IMR-90 (cell line): ENCODE results near the gene PNKD. TPM values are rescaled to one million over a fixed set of nuclear protein-coding genes. Genes with fewer than 3 reads are reported as not detected.

Source experiments
- ATAC-seq: fragments of 200-7000 bp; cut with Tn5 transposase; 2 replicates; pipeline ENCODE4 v1.9.1; 2020; ENCODE audit warnings: low read depth, mild to moderate bottlenecking, moderate library complexity
- BruUV-seq: library from RNA; stranded (reverse); fragments of 400-500 nt; replicated peaks from 2 replicates; lab custom pipeline; 2021; lab: Mats Ljungman, UMichigan
- CTCF ChIA-PET: fragments of 300-600 bp; formaldehyde crosslinking; extraction: SDS; loops from one replicate; lab custom pipeline; 2021; ENCODE audit warnings: antibody characterized with exemption; lab: Yijun Ruan, JAX
- POLR2A ChIA-PET: fragments of 300-600 bp; sonication (Branson Sonifier 250); formaldehyde crosslinking; loops from one replicate; lab custom pipeline; 2022; ENCODE audit warnings: antibody characterized with exemption; ENCODE audit not compliant: unreplicated experiment; lab: Charles Lee
- DNase-seq: peaks from one replicate; pipeline ENCODE4 v3.0.0; 2013
- H2AFZ ChIP-seq: replicated peaks from 2 replicates; pipeline ENCODE3; 2013; ENCODE audit warnings: low read length, mild to moderate bottlenecking; ENCODE audit not compliant: poor library complexity
- H2AK5ac ChIP-seq: 2 replicates; pipeline ENCODE4 v1.6.1; 2013; ENCODE audit warnings: low read depth, low read length, inconsistent platforms
- H2AK9ac ChIP-seq: replicated peaks from 2 replicates; pipeline ENCODE3; 2013; ENCODE audit warnings: mild to moderate bottlenecking, low read depth, low read length, moderate library complexity; ENCODE audit not compliant: poor library complexity
- H2BK120ac ChIP-seq: 2 replicates; pipeline ENCODE4 v1.6.1; 2013; ENCODE audit warnings: low read depth, low read length, inconsistent platforms
- H2BK15ac ChIP-seq: 3 replicates; pipeline ENCODE4 v1.6.1; 2013; ENCODE audit warnings: low read depth, low read length, inconsistent platforms
- H2BK20ac ChIP-seq: 2 replicates; pipeline ENCODE4 v1.6.1; 2013; ENCODE audit warnings: low read depth, mild to moderate bottlenecking, inconsistent platforms, low read length, moderate library complexity
- H2BK5ac ChIP-seq: 2 replicates; pipeline ENCODE4 v1.6.1; 2013; ENCODE audit warnings: mild to moderate bottlenecking, low read depth, low read length, inconsistent platforms; ENCODE audit not compliant: poor library complexity, severe bottlenecking
- H3K14ac ChIP-seq: replicated peaks from 2 replicates; pipeline ENCODE4 v1.6.1; 2013; ENCODE audit warnings: low read depth, low read length, inconsistent platforms
- H3K18ac ChIP-seq: 2 replicates; pipeline ENCODE4 v1.6.1; 2013; ENCODE audit warnings: low read depth, low read length, control low read depth
- H3K23ac ChIP-seq: 2 replicates; pipeline ENCODE4 v1.6.1; 2013; ENCODE audit warnings: low read depth, low read length, inconsistent platforms
- H3K27ac ChIP-seq: 2 replicates; pipeline ENCODE4 v1.5.1; 2013; ENCODE audit warnings: mild to moderate bottlenecking, control low read depth, low read length; ENCODE audit not compliant: insufficient read depth
- H3K27me3 ChIP-seq: 2 replicates; pipeline ENCODE4 v1.6.1; 2013; ENCODE audit warnings: low read length; ENCODE audit not compliant: control insufficient read depth, insufficient read depth
- H3K36me3 ChIP-seq: 2 replicates; pipeline ENCODE4 v1.6.1; 2013; ENCODE audit warnings: low read length, mixed read lengths; ENCODE audit not compliant: control insufficient read depth, insufficient read depth
- H3K4ac ChIP-seq: 2 replicates; pipeline ENCODE4 v1.6.1; 2013; ENCODE audit warnings: low read depth, low read length, inconsistent platforms
- H3K4me1 ChIP-seq: 2 replicates; pipeline ENCODE4 v1.6.1; 2013; ENCODE audit warnings: low read length, mixed read lengths; ENCODE audit not compliant: control insufficient read depth, insufficient read depth
- H3K4me2 ChIP-seq: 2 replicates; pipeline ENCODE4 v1.6.1; 2013; ENCODE audit warnings: low read depth, mild to moderate bottlenecking, control low read depth, low read length, moderate library complexity
- H3K4me3 ChIP-seq: 2 replicates; pipeline ENCODE4 v1.5.1; 2013; ENCODE audit warnings: low read depth, mild to moderate bottlenecking, control low read depth, low read length, moderate library complexity; ENCODE audit not compliant: insufficient read depth
- H3K56ac ChIP-seq: 2 replicates; pipeline ENCODE4 v1.6.1; 2013; ENCODE audit warnings: low read length, inconsistent platforms; ENCODE audit not compliant: insufficient read depth; ENCODE audit errors: extremely low read depth
- H3K79me1 ChIP-seq, 2 experiments: 2 replicates each; pipeline ENCODE4 v1.6.1; 2013; ENCODE audit warnings: low read length in 2 of 2, inconsistent platforms in 1 of 2, low read depth in 1 of 2
- H3K9ac ChIP-seq: 2 replicates; pipeline ENCODE4 v1.6.1; 2013; ENCODE audit warnings: low read depth, low read length, control low read depth
- H3K9me1 ChIP-seq: 2 replicates; pipeline ENCODE4 v1.6.1; 2013; ENCODE audit warnings: low read length, inconsistent platforms; ENCODE audit not compliant: insufficient read depth
- H3K9me3 ChIP-seq: 2 replicates; pipeline ENCODE4 v1.6.1; 2013; ENCODE audit warnings: low read length; ENCODE audit not compliant: control insufficient read depth, insufficient read depth
- H4K20me1 ChIP-seq: 2 replicates; pipeline ENCODE4 v1.6.1; 2013; ENCODE audit warnings: low read length, inconsistent platforms; ENCODE audit not compliant: insufficient read depth
- H4K5ac ChIP-seq: 2 replicates; pipeline ENCODE4 v1.6.1; 2013; ENCODE audit warnings: mild to moderate bottlenecking, low read depth, low read length, control low read depth
- H4K8ac ChIP-seq, 2 experiments: 2 replicates each; pipeline ENCODE4 v1.6.1; 2013; ENCODE audit warnings: low read depth in 2 of 2, low read length in 2 of 2, control low read depth in 1 of 2, inconsistent platforms in 1 of 2
- H4K91ac ChIP-seq: 2 replicates; pipeline ENCODE4 v1.6.1; 2013; ENCODE audit warnings: low read depth, low read length, inconsistent platforms; ENCODE audit not compliant: insufficient read depth
- BHLHE40 ChIP-seq: fragments of 150-350 bp; IDR thresholded peaks from 2 replicates; pipeline ENCODE4 v1.6.1; 2016; ENCODE audit warnings: mild to moderate bottlenecking, low read depth, low read length
- CTCF ChIP-seq: conservative IDR thresholded peaks from 2 replicates; pipeline ENCODE4 v1.5.1; 2012; ENCODE audit warnings: mild to moderate bottlenecking, low read depth, low read length, improper control_type of control experiment
- FOS ChIP-seq: fragments of 150-350 bp; IDR thresholded peaks from 2 replicates; pipeline ENCODE4 v1.6.1; 2016; ENCODE audit warnings: low read depth, low read length
- MAFK ChIP-seq: IDR thresholded peaks from 2 replicates; pipeline ENCODE4 v1.6.1; 2012; ENCODE audit warnings: low read depth, low read length, improper control_type of control experiment
- MAZ ChIP-seq: IDR thresholded peaks from 2 replicates; pipeline ENCODE4 v1.6.1; 2012; ENCODE audit warnings: low read depth, mild to moderate bottlenecking, low read length, improper control_type of control experiment, moderate library complexity, borderline replicate concordance
- MXI1 ChIP-seq: IDR thresholded peaks from 2 replicates; pipeline ENCODE4 v1.6.1; 2012; ENCODE audit warnings: low read depth, mild to moderate bottlenecking, low read length, moderate library complexity, borderline replicate concordance
- NFE2L2 ChIP-seq: fragments of 150-350 bp; IDR thresholded peaks from 2 replicates; pipeline ENCODE4 v1.6.1; 2016; ENCODE audit warnings: low read depth, mild to moderate bottlenecking, low read length
- RAD21 ChIP-seq: IDR thresholded peaks from 2 replicates; pipeline ENCODE4 v1.6.1; 2012; ENCODE audit warnings: low read length, improper control_type of control experiment
- RCOR1 ChIP-seq: IDR thresholded peaks from 2 replicates; pipeline ENCODE4 v1.6.1; 2012; ENCODE audit warnings: mild to moderate bottlenecking, low read length, improper control_type of control experiment; ENCODE audit not compliant: insufficient replicate concordance
- RFX5 ChIP-seq: IDR thresholded peaks from 2 replicates; pipeline ENCODE4 v1.8.0; 2012; ENCODE audit warnings: low read depth, mild to moderate bottlenecking, low read length, moderate library complexity
- WGBS, 2 experiments: methylation state at CpG; one replicate each; pipeline versions ENCODE4 v1.1.5 to v1.1.7; 2013; ENCODE audit warnings: missing lambda C conversion rate in 2 of 2; ENCODE audit not compliant: insufficient read length in 1 of 2; ENCODE audit errors: extremely low coverage in 2 of 2; 5-methylcytosine and 5-hydroxymethylcytosine counted together
- dilution Hi-C: fragments of 300-500 bp; cut with HindIII; formaldehyde crosslinking; loops from one replicate; pipeline ENCODE4 v1.14.3; 2018; ENCODE audit warnings: low sequenced_read_pairs; ENCODE audit not compliant: unreplicated experiment
- in situ Hi-C: fragments of 300-500 bp; cut with MboI; formaldehyde crosslinking; loops from 3 replicates; pipeline ENCODE4 v1.14.3; 2019; ENCODE audit warnings: low sequenced_read_pairs, inconsistent platforms, mixed read lengths
- intact Hi-C: fragments of 100-400 bp; cut with micrococcal nuclease; formaldehyde crosslinking; loops from 2 replicates; pipeline ENCODE4 v1.10.0; 2022
- polyA plus RNA-seq, 3 experiments: library from polyadenylated mRNA; depleted of rRNA; stranded (reverse); fragments of >200 nt; gene quantifications; 2 replicates each; pipeline ENCODE4 v1.2.3, GENCODE V29; 2012; ENCODE audit warnings: low replicate concordance in 1 of 3
- total RNA-seq: library from RNA; depleted of rRNA; stranded (reverse); fragments of >200 nt; gene quantifications from 2 replicates; pipeline ENCODE4 v1.2.3, GENCODE V29; 2012
- TF ChIP-seq, protein P1 (sequence below): fragments of 150-350 bp; IDR thresholded peaks from 2 replicates; pipeline ENCODE4 v1.6.1; 2016; ENCODE audit warnings: low read depth, mild to moderate bottlenecking, low read length, moderate library complexity, borderline replicate concordance
- TF ChIP-seq, protein P2 (sequence below): fragments of 150-350 bp; IDR thresholded peaks from 2 replicates; pipeline ENCODE4 v1.6.1; 2017; ENCODE audit warnings: mild to moderate bottlenecking, antibody characterized with exemption, low read length, low read depth

The PNKD gene
- total and polyA plus RNA-seq, 2 of the 4 experiments (the other 2 are of a cell fraction) = 19.2 to 68.5 TPM

DNA sequence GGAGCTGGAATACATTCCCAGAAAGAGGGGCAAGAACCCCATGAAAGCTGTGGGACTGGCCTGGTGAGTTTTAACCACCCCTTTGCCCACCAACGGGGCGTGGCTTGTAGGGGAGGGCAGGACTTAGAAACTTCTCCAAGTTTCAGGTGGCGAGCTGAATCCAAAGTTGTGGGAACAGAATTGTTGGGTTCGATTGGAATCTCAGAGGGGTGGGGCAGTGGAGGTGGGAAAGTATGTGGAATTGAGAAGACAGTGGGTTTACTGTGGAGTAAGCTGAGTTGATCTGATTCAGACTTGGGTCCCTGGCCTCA is 1.1 kb downstream of the PNKD start (continued):
- TF ChIP-seq MAFK (no peak), NFE2L2 (no peak)
- TF ChIP-seq, protein P1, sequence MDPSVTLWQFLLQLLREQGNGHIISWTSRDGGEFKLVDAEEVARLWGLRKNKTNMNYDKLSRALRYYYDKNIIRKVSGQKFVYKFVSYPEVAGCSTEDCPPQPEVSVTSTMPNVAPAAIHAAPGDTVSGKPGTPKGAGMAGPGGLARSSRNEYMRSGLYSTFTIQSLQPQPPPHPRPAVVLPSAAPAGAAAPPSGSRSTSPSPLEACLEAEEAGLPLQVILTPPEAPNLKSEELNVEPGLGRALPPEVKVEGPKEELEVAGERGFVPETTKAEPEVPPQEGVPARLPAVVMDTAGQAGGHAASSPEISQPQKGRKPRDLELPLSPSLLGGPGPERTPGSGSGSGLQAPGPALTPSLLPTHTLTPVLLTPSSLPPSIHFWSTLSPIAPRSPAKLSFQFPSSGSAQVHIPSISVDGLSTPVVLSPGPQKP = no peak

DNA sequence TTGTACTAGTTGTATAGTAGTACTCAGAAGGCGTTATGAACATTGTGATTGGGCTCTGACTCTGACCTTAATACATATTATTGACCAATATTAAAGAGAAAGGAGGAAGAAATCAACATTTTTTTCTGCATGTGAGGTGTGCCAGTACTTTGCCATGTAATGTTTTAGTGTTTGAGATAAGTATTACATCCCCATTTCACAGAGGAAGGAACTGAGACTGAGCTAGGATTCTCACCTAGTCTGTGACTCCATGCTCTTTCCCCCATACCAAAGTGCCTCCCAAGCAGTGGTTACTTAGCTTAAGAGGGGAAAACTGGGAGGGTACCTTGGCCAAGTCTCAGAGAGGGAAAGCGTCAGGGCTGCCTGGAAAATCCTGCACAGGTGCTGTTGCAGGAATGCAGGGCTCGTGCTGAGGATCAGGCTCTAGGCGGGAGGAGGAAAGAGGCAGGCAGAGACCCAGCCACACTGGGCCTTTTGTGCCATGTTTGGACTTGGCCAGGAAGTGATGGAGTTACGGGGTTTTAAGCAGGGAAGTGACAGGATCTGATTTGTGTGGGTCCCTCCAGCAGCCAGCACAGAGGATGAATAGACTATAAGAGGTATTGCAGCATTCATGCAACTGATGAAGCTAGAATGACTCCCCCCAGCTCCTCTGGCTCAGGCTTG is 1.7 kb downstream of the PNKD start:
- WGBS, 2 experiments = 94% methylated on average over 2 of the region's 5 CpGs; no CpG with 5 or more reads in 1 of the 2 experiments
- peaks cover 40% of the 10 kb centered on the region for H3K36me3 ChIP-seq
- H4K8ac ChIP-seq = no peak overlapping the region
- H3K9me1 ChIP-seq = 0 out of 2 replicates have a peak, but pooled peaks cover 3% of the 10 kb centered on the region
- CTCF ChIA-PET = interaction anchor here (1.8 to 3.9 kb wide), 2 partner anchors 12 to 20 kb away, joined by 4 to 24 read pairs; partner anchors contain the start of gene TMBIM1
- H2AK9ac ChIP-seq = no peak overlapping the region
- no peak for ATAC-seq
- no peak overlapping the region for H4K91ac ChIP-seq
- no peak overlapping the region for H2BK15ac ChIP-seq
- no peak overlapping the region; the same call in 1 of the 2 replicates for H3K4me2 ChIP-seq
- H4K20me1 ChIP-seq = peaks cover 9% of the 10 kb centered on the region; the same call in 1 of the 2 replicates
- peaks cover 22 to 66% of the 10 kb centered on the region in 2 experiments for H3K79me1 ChIP-seq
- no peak for DNase-seq
- H3K23ac ChIP-seq = 0 out of 2 replicates have a peak overlapping the region, but pooled peaks have one; percentile 9
- BruUV-seq = no TSS peak
- in situ Hi-C loops = loop anchor here (10.0 kb wide), 1 partner anchor 123 kb away; the partner anchor contains the start of gene CTDSP1
- H2BK5ac ChIP-seq = no peak overlapping the region
- H3K4me3 ChIP-seq = no peak overlapping the region
- peaks cover 10% of the 10 kb centered on the region for H3K4me1 ChIP-seq
- POLR2A ChIA-PET = no interaction called here
- no peak overlapping the region for H3K27ac ChIP-seq
- no peak overlapping the region for H3K14ac ChIP-seq
- H3K4ac ChIP-seq = no peak overlapping the region
- H3K18ac ChIP-seq = no peak overlapping the region
- no peaks in the 10 kb centered on the region for H3K9me3 ChIP-seq
- H2AFZ ChIP-seq = peak overlapping the region; percentile 39
- dilution Hi-C loops = no loop called here
- no peak overlapping the region for H2BK20ac ChIP-seq
- no peak overlapping the region for H2AK5ac ChIP-seq
- no peak overlapping the region for H4K5ac ChIP-seq
- no peak overlapping the region for H3K56ac ChIP-seq
- H3K9ac ChIP-seq = no peak overlapping the region
- intact Hi-C loops = loop anchor here (1.0 to 10.0 kb wide), 4 partner anchors 15 to 293 kb away; partner anchors contain the start of genes CATIP, CNOT9 and USP37
- H3K27me3 ChIP-seq = no peaks in the 10 kb centered on the region
- no peak overlapping the region for H2BK120ac ChIP-seq
- TF ChIP-seq RCOR1 (no peak), RAD21 (no peak), FOS (no peak), BHLHE40 (no peak), NFE2L2 (no peak), CTCF (no peak), MAFK (no peak), MXI1 (no peak), RFX5 (no peak), MAZ (no peak)
- TF ChIP-seq, protein P2, sequence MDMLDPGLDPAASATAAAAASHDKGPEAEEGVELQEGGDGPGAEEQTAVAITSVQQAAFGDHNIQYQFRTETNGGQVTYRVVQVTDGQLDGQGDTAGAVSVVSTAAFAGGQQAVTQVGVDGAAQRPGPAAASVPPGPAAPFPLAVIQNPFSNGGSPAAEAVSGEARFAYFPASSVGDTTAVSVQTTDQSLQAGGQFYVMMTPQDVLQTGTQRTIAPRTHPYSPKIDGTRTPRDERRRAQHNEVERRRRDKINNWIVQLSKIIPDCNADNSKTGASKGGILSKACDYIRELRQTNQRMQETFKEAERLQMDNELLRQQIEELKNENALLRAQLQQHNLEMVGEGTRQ = no peak
